HEK293 (cell line): ENCODE results near the gene PROCA1.

Source experiments
- GFI1B ChIP-seq: fragments of 450-650 bp; formaldehyde crosslinking; IDR thresholded peaks from 2 replicates; pipeline ENCODE4 v1.5.1; 2016; ENCODE audit warnings: missing biosample characterization, missing genetic modification characterization
- GLIS1 ChIP-seq: fragments of 450-650 bp; formaldehyde crosslinking; IDR thresholded peaks from 2 replicates; pipeline ENCODE4 v1.5.1; 2016; ENCODE audit warnings: missing biosample characterization, missing genetic modification characterization
- KLF16 ChIP-seq: fragments of 450-650 bp; formaldehyde crosslinking; IDR thresholded peaks from 2 replicates; pipeline ENCODE4 v1.5.1; 2017; ENCODE audit warnings: missing biosample characterization, missing genetic modification characterization
- TRIM28 ChIP-seq: IDR thresholded peaks from 2 replicates; pipeline ENCODE4 v1.6.1; 2011; ENCODE audit warnings: low read length, control low read depth, borderline replicate concordance
- YY2 ChIP-seq: fragments of 450-650 bp; formaldehyde crosslinking; IDR thresholded peaks from 2 replicates; pipeline ENCODE4 v1.5.1; 2016; ENCODE audit warnings: missing biosample characterization, missing genetic modification characterization
- ZEB2 ChIP-seq: fragments of 450-650 bp; formaldehyde crosslinking; IDR thresholded peaks from 2 replicates; pipeline ENCODE4 v1.5.1; 2016; ENCODE audit warnings: missing biosample characterization, missing genetic modification characterization
- ZNF10 ChIP-seq: fragments of 450-650 bp; formaldehyde crosslinking; IDR thresholded peaks from 2 replicates; pipeline ENCODE4 v1.5.1; 2017; ENCODE audit warnings: missing biosample characterization, missing genetic modification characterization
- ZNF148 ChIP-seq: fragments of 450-650 bp; formaldehyde crosslinking; IDR thresholded peaks from 2 replicates; pipeline ENCODE4 v1.5.0; 2017; ENCODE audit warnings: missing biosample characterization, missing genetic modification characterization, borderline replicate concordance
- ZNF174 ChIP-seq: fragments of 450-650 bp; formaldehyde crosslinking; IDR thresholded peaks from 2 replicates; pipeline ENCODE4 v1.5.0; 2017; ENCODE audit warnings: missing biosample characterization, mild to moderate bottlenecking, missing genetic modification characterization
- ZNF175 ChIP-seq: fragments of 450-650 bp; formaldehyde crosslinking; IDR thresholded peaks from 2 replicates; pipeline ENCODE4 v1.5.1; 2016; ENCODE audit warnings: missing biosample characterization, missing genetic modification characterization
- ZNF19 ChIP-seq: fragments of 450-650 bp; formaldehyde crosslinking; IDR thresholded peaks from 2 replicates; pipeline ENCODE4; 2016; ENCODE audit warnings: missing biosample characterization, missing genetic modification characterization, low read depth
- ZNF211 ChIP-seq: fragments of 450-650 bp; formaldehyde crosslinking; IDR thresholded peaks from 2 replicates; pipeline ENCODE4 v1.5.1; 2016; ENCODE audit warnings: low read depth, missing biosample characterization, missing genetic modification characterization
- ZNF335 ChIP-seq: fragments of 450-650 bp; formaldehyde crosslinking; conservative IDR thresholded peaks from 2 replicates; pipeline ENCODE4 v1.5.1; 2016; ENCODE audit warnings: missing biosample characterization, missing genetic modification characterization
- ZNF544 ChIP-seq: fragments of 450-650 bp; formaldehyde crosslinking; IDR thresholded peaks from 2 replicates; pipeline ENCODE4 v1.5.0; 2017; ENCODE audit warnings: missing biosample characterization, missing genetic modification characterization
- ZNF571 ChIP-seq: fragments of 450-650 bp; formaldehyde crosslinking; IDR thresholded peaks from 2 replicates; pipeline ENCODE4 v1.5.0; 2017; ENCODE audit warnings: missing biosample characterization, missing genetic modification characterization
- ZNF585B ChIP-seq: fragments of 450-650 bp; formaldehyde crosslinking; IDR thresholded peaks from 2 replicates; pipeline ENCODE4 v1.5.1; 2016; ENCODE audit warnings: missing biosample characterization, missing genetic modification characterization
- ZNF600 ChIP-seq: fragments of 450-650 bp; formaldehyde crosslinking; IDR thresholded peaks from 2 replicates; pipeline ENCODE4 v1.5.1; 2016; ENCODE audit warnings: missing biosample characterization, missing genetic modification characterization
- ZNF660 ChIP-seq: fragments of 450-650 bp; IDR thresholded peaks from 2 replicates; pipeline ENCODE4 v1.5.1; 2018; ENCODE audit warnings: missing biosample characterization, mild to moderate bottlenecking, missing genetic modification characterization
- ZNF664 ChIP-seq: fragments of 450-650 bp; formaldehyde crosslinking; IDR thresholded peaks from 2 replicates; pipeline ENCODE4 v1.5.1; 2016; ENCODE audit warnings: missing biosample characterization, missing genetic modification characterization
- ZNF677 ChIP-seq: fragments of 450-650 bp; IDR thresholded peaks from 2 replicates; pipeline ENCODE4 v1.5.0; 2018; ENCODE audit warnings: missing biosample characterization, mild to moderate bottlenecking, missing genetic modification characterization, moderate library complexity
- ZNF707 ChIP-seq: fragments of 450-650 bp; formaldehyde crosslinking; IDR thresholded peaks from 2 replicates; pipeline ENCODE4 v1.5.1; 2016; ENCODE audit warnings: missing biosample characterization, missing genetic modification characterization
- ZNF76 ChIP-seq: fragments of 450-650 bp; formaldehyde crosslinking; IDR thresholded peaks from 2 replicates; pipeline ENCODE4; 2016; ENCODE audit warnings: low read depth, missing biosample characterization, missing genetic modification characterization, borderline replicate concordance
- ZNF768 ChIP-seq: fragments of 450-650 bp; formaldehyde crosslinking; IDR thresholded peaks from 2 replicates; pipeline ENCODE4 v1.5.1; 2018; ENCODE audit warnings: missing biosample characterization, mild to moderate bottlenecking, missing genetic modification characterization
- ZNF785 ChIP-seq: fragments of 450-650 bp; formaldehyde crosslinking; IDR thresholded peaks from 2 replicates; pipeline ENCODE4 v1.5.1; 2016; ENCODE audit warnings: missing biosample characterization, missing genetic modification characterization
- ZNF791 ChIP-seq: fragments of 450-650 bp; formaldehyde crosslinking; IDR thresholded peaks from 2 replicates; pipeline ENCODE4 v1.5.1; 2016; ENCODE audit warnings: missing biosample characterization, missing genetic modification characterization
- ZNF843 ChIP-seq: fragments of 450-650 bp; formaldehyde crosslinking; IDR thresholded peaks from 2 replicates; pipeline ENCODE4 v1.5.1; 2016; ENCODE audit warnings: missing biosample characterization, missing genetic modification characterization
- ZXDB ChIP-seq: fragments of 450-650 bp; formaldehyde crosslinking; IDR thresholded peaks from 2 replicates; pipeline ENCODE4 v1.5.1; 2016; ENCODE audit warnings: missing biosample characterization, missing genetic modification characterization
- TF ChIP-seq, protein P1 (sequence below): fragments of 450-650 bp; formaldehyde crosslinking; IDR thresholded peaks from 2 replicates; pipeline ENCODE4 v1.5.1; 2016; ENCODE audit warnings: missing biosample characterization, missing genetic modification characterization, low read depth
- TF ChIP-seq, protein P2 (sequence below): fragments of 450-650 bp; formaldehyde crosslinking; IDR thresholded peaks from 2 replicates; pipeline ENCODE4 v1.5.1; 2016; ENCODE audit warnings: missing biosample characterization, missing genetic modification characterization
- TF ChIP-seq, protein P3 (sequence below): fragments of 450-650 bp; formaldehyde crosslinking; IDR thresholded peaks from 2 replicates; pipeline ENCODE4 v1.5.1; 2016; ENCODE audit warnings: missing biosample characterization, missing genetic modification characterization
- TF ChIP-seq, protein P4 (sequence below): fragments of 450-650 bp; formaldehyde crosslinking; IDR thresholded peaks from 2 replicates; pipeline ENCODE4 v1.5.1; 2016; ENCODE audit warnings: missing biosample characterization, missing genetic modification characterization
- TF ChIP-seq, protein P5 (sequence below): fragments of 450-650 bp; formaldehyde crosslinking; IDR thresholded peaks from 2 replicates; pipeline ENCODE4 v1.5.1; 2016; ENCODE audit warnings: missing biosample characterization, missing genetic modification characterization

The PROCA1 gene

DNA sequence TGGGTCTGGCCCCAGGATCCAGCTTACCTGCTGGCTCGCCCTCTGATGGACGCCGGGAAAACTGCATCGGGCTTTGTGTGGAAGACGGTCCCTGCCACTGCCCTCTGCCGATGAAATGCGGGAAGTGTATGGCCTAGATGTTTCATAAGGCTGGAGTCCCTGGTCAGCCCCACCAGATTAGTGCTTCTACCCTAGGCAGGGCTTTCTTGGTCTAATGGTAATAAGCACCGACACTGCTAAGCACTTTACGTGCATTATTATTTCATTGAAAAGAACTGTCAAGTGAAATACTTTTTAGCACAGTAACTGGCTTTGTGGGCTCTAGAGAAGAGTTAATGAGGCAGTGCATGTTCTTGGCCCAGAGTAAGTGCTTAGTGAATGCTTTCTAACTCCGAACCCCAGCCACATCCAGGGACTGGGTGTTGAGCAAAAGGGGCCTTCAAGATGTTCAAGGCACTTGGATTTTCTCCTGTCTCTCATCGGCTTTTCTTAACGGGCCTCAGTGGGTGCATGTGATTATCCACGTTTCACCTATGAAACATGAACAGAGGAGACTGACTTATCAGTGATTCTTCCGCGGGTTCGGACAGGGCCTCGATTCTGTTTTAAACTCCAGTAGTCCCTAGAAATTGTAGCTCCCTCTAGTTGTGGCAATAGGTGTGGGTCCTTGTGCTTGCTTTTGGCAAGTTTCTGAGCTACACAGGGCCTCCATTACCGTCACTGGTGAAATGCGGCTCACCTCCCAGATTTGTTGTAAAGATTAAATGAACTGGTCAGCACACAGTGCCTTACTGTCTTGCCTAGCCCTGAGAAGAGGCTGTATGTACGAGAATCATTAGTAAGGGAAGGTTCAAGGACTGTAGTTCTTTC lies 38.7 kb upstream of the PROCA1 start (continued):
- TF ChIP-seq ZXDB (tag by site-specific recombination) (no peak), KLF16 (tag by site-specific recombination) (no peak), ZNF768 (tag by site-specific recombination) (no peak), ZNF785 (tag by site-specific recombination) (no peak), ZNF544 (no peak), ZNF707 (tag by site-specific recombination) (no peak), ZNF10 (peak; percentile 26; the same call in 1 of the 2 replicates), ZEB2 (no peak; the same call in none of the 2 replicates), ZNF19 (tag by site-specific recombination) (no peak), ZNF843 (tag by site-specific recombination) (no peak), ZNF175 (no peak), ZNF677 (tag by site-specific recombination) (no peak), ZNF571 (tag by site-specific recombination) (no peak), ZNF76 (0 out of 2 replicates have a peak, but pooled peaks have one; percentile 20), ZNF148 (tag by site-specific recombination) (no peak), ZNF174 (tag by site-specific recombination) (no peak), ZNF211 (no peak), YY2 (no peak), ZNF664 (tag by site-specific recombination) (no peak), ZNF600 (0 out of 2 replicates have a peak, but pooled peaks have one; percentile 9), ZNF791 (no peak), GLIS1 (peak; percentile 39; the same call in 1 of the 2 replicates), ZNF660 (tag by site-specific recombination) (peak; percentile 96), ZNF585B (no peak), ZNF335 (tag by site-specific recombination) (no peak), GFI1B (no peak), TRIM28 (no peak; the same call in 1 of the 2 replicates)
- TF ChIP-seq, protein P1, sequence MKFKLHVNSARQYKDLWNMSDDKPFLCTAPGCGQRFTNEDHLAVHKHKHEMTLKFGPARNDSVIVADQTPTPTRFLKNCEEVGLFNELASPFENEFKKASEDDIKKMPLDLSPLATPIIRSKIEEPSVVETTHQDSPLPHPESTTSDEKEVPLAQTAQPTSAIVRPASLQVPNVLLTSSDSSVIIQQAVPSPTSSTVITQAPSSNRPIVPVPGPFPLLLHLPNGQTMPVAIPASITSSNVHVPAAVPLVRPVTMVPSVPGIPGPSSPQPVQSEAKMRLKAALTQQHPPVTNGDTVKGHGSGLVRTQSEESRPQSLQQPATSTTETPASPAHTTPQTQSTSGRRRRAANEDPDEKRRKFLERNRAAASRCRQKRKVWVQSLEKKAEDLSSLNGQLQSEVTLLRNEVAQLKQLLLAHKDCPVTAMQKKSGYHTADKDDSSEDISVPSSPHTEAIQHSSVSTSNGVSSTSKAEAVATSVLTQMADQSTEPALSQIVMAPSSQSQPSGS = no peak
- TF ChIP-seq, protein P2, sequence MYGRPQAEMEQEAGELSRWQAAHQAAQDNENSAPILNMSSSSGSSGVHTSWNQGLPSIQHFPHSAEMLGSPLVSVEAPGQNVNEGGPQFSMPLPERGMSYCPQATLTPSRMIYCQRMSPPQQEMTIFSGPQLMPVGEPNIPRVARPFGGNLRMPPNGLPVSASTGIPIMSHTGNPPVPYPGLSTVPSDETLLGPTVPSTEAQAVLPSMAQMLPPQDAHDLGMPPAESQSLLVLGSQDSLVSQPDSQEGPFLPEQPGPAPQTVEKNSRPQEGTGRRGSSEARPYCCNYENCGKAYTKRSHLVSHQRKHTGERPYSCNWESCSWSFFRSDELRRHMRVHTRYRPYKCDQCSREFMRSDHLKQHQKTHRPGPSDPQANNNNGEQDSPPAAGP = peak; percentile 44; the same call in 1 of the 2 replicates
- TF ChIP-seq, protein P3, sequence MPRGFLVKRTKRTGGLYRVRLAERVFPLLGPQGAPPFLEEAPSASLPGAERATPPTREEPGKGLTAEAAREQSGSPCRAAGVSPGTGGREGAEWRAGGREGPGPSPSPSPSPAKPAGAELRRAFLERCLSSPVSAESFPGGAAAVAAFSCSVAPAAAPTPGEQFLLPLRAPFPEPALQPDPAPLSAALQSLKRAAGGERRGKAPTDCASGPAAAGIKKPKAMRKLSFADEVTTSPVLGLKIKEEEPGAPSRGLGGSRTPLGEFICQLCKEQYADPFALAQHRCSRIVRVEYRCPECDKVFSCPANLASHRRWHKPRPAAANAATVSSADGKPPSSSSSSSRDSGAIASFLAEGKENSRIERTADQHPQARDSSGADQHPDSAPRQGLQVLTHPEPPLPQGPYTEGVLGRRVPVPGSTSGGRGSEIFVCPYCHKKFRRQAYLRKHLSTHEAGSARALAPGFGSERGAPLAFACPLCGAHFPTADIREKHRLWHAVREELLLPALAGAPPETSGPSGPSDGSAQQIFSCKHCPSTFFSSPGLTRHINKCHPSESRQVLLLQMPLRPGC (tag by site-specific recombination) = no peak
- TF ChIP-seq, protein P4, sequence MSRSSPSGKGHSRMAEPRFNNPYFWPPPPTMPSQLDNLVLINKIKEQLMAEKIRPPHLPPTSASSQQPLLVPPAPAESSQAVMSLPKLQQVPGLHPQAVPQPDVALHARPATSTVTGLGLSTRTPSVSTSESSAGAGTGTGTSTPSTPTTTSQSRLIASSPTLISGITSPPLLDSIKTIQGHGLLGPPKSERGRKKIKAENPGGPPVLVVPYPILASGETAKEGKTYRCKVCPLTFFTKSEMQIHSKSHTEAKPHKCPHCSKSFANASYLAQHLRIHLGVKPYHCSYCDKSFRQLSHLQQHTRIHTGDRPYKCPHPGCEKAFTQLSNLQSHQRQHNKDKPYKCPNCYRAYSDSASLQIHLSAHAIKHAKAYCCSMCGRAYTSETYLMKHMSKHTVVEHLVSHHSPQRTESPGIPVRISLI (tag by site-specific recombination) = no peak
- TF ChIP-seq, protein P5, sequence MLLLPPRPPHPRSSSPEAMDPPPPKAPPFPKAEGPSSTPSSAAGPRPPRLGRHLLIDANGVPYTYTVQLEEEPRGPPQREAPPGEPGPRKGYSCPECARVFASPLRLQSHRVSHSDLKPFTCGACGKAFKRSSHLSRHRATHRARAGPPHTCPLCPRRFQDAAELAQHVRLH (tag by site-specific recombination) = no peak
